SIG-M5 treated with dmso at 0.1 percent for 504 hours (cell line): ENCODE data around the gene ATF7IP2.
"Not testable (repeated sequence)": the region's sequence is repeated elsewhere in the genome, so short reads cannot be mapped to it uniquely, and the experiment has no call there.

ENCODE experiments used
- DNase-seq: peaks from one replicate; lab custom pipeline; 2025; ENCODE audit not compliant: unreplicated experiment; lab: John Stamatoyannopoulos, UW

ATF7IP2 gene

DNA sequence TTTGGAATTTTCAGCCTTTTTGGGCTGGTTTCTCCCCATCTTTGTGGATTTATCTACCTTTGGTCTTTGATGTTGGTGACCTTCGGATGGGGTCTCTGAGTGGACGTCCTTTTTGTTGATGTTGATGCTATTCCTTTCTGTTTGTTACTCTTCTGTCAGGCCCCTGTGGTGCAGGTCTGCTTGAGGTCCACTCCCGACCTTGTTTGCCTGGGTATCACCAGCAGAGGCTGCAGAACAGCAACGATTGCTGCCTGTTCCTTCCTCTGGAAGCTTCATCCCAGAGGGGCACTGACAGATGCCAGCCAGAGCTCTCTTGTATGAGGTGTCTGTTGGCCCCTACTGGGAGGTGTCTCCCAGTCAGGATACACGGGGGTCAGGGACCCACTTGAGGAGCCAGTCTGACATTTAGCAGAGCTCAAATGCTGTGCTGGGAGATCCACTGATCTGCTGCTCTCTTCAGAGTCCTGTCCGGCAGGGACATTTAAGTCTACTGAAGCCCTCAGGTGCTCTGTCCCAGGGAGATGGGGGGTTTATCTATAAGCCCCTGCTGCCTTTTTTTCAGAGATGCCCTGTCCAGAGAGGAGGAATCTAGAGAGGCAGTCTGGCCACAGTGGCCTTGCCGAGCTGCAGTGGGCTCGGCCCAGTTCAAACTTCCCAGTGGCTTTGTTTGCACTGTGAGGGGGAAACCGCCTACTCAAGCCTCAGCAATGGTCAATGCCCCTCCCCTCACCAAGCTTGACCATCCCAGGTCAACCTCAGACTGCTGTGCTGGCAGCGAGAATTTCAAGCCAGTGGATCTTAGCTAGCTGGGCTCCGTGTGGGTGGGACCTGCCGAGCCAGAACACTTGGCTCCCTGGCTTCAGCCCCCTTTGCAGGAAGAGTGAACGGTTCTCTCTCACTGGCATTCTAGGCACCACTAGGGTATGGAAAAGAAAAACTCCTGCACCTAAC lies 66.6 kb downstream of the ATF7IP2 start:
- not testable (repeated sequence) for DNase-seq

DNA sequence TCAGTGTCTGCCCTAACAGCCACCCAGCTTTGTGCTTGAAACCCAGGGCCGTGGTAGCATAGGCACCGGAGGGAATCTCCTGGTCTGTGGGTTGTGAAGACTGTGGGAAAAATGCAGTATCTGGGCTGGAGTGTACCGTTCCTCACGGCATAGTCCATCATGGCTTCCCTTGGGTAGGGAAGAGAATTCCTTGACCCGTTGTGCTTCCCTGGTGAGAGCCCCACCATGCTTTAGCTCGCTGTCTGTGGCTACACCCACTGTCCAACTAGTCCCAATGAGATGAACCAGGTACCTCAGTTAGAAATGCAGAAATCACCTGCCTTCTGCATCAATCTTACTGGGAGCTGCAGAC lies 67.3 kb downstream of the ATF7IP2 start:
- DNase-seq, result no peak

DNA sequence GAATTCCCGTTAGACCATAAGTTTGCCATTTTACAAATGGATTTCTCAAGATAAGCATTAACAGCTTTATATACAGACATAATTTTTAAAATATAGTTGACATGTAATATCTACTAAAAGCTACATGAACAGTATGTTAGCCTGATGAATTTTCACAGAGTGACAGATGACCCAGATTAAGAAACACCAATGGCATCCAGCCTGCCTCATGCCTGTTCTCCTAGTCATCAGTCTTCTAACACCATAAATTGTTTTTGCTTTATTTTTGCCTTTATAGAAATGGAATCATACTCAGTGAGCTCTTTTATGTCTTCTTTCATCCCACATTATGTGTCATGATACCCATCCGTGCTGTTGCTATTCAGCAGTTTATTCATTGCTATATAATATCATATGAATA lies 80.0 kb downstream of the ATF7IP2 start:
- DNase-seq, result no peak

DNA sequence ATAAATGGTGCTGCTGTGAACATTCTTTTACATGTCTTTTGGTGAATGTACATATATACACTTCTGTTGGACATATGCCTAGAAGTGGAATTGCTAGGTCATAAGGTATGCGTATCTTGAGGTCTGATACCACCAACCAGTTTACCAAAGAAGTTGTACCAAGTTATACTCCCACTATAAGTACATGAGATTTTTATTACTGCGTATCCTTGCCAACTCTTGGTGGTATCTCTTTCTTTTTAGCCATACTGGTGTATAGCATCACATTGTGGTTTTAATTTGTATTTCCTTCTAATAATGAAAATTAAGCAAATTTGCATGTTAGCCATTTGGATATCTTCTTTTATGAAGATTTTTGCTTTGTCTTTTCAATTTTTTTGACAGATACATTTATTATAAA lies 80.5 kb downstream of the ATF7IP2 start:
- DNase-seq, result no peak

DNA sequence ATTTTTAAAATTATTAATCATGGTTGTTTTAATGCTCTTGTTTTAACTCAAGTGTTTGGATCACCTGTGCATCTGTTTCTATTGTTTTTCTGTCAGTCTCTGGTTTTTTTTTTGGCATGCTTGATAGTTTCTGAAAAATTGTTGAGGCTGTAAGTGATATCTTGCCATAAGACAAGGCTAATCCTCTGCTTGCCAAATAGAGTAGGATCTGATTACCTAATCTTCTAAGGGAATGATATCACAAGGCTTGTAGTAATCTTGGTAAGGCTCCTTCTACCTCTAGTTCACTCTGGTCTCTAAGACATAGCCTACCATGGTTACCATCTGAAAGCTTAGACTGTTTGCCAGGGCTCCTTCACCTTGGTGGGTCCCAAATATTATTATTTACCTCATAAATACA lies 81.0 kb downstream of the ATF7IP2 start:
- DNase-seq, result no peak

DNA sequence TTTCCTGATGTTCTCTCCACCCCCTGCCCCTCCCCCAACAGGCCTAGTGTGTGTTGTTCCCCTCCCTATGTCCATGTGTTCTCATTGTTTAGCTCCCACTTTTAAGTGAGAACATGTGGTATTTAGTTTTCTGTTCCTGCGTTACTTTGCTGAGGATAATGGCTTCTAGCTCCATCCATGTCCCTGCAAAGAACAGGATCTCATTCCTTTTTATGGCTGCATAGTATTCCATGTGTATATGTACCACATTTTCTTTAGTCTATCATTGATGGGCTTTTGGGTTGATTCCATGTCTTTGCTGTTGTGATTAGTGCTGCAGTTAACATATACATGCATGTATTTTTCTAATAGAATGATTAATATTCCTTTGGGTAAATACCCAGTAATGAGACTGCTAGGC lies 90.8 kb downstream of the ATF7IP2 start:
- DNase-seq, result not testable (repeated sequence)

DNA sequence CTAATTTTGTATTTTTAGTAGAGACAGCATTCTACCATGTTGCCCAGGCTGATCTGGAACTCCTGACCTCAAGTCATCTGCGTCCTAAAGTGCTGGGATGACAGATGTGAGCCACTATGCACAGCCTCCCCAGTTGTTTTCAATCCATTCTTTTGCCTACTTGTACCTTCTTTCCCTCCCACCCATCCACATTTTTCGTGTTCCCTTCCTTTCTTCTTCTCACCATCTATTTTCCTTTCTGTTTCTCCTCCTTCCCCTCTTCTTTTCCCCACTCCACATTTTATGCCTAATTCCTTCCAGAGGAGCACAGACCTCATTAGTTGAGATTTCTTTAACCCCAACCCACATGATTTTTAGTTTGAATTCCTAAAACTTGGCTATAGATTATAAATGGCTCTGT lies 94.3 kb downstream of the ATF7IP2 start:
- no peak for DNase-seq

DNA sequence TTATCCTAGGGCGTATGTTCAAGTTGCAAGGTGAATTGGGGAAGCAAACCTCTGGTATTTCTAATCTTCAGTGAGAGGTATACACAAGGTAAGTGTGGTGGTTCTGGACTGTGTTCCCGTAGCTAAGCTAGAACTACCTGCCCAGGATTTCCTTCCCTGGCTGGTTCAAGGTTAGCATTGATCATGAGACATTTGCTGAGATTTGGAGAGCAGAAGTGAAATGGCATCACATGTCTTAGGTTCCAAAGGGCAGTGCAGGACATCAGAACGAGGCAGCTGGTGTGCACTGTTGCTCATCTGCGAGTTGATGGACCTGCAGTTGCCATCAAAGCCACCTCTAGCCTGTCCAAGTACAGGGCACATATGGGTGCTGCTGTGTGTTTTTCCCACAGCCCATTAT lies 99.3 kb downstream of the ATF7IP2 start:
- DNase-seq, result no peak

DNA sequence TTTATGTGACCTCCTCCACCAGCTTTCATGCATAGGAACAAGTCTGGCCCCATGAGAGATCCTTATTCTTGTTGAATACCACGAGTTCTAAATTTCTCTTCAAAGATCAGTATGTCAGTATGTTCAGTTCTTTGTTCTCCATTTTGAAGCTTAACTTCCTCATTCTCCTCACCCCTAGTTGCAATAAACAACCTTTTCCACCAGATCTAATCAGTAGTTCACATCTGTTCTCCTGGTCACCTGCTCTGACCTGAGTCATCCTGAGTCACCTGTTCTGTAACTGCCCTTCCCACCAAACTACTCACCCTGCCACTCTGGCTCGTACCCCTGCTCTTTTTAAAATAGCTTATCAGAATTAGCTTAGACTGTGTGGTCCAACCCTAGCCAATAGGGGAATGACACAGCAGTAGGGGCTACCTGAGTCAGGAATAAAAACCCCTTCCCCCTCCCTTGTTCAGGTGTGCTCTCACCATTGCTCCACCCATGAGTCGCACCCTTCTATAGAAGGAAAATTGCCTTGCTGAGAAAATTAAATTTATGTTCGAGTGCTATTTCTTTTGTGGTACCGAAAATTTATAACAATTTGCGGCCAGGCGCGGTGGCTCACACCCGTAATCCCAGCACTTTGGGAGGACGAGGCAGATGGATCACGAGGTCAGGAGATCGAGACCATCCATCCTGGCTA lies 100.0 kb downstream of the ATF7IP2 start:
- peak; percentile 68 for DNase-seq

DNA sequence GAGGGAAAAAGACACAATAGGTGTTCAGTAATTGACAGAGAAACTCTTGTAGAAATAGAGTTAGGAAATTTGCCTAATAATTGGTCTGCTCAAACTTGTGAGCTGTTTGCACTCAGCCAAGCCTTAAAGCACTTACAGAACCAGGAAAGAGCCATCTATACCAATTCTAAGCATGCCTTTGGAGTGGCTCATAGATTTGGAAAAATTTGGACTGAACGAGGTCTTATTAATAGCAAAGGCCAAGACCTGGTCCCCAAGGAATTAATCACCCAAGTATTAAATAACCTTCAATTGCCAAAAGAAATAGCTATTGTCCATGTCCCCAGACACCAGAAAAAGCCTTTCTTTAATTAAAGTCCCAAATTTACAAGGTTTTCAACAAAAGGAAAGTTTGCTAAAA lies 104.3 kb downstream of the ATF7IP2 start:
- DNase-seq, result no peak

DNA sequence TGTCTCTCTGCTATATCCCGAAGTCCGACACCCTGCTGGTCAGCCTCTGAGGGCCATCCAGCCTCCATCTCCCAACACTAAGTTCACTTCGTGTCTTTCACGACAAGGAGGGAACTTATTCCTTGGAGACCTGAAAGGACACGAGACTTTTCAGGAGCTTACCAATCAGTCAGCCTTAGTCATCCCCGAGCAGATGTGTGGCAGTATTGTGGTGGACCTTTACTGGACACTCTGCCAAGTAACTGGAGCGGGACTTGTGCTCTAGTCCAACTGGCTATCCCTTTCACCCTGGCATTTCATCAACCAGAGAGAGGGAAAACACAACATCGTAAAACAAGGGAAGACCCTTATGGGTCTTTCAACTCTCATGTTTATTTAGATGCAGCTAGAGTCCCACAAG lies 107.4 kb downstream of the ATF7IP2 start:
- DNase-seq, result no peak

DNA sequence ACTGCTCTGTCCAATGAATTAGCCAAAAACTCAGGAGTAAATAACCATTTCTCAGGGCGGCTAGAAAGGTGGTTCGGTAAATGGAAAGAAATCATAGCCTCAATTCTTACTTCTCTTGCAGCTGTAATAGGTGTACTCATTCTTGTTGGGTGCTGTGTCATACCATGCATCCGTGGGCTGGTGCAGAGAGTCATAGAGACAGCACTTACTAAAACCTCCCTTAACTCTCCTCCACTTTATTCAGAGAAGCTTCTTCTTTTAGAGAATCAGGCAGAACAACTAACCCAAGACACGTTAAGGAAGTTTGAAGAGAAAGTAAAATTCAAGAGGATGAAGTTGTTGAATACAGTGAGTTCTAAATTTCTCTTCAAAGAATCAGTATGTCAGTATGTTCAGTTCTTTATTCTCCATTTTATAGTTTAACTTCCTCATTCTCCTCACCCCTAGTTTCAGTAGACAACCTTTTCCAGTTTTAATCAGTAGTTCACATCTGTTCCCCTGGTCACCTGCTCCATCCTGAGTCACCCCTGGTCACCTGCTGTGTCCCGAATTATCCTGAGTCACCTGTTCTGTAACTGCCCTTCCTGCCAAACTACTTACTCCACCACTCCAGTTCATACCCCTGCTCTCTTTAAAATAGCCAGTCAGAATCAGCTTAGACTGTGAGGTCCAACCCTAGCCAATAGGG lies 108.6 kb downstream of the ATF7IP2 start:
- no peak for DNase-seq

DNA sequence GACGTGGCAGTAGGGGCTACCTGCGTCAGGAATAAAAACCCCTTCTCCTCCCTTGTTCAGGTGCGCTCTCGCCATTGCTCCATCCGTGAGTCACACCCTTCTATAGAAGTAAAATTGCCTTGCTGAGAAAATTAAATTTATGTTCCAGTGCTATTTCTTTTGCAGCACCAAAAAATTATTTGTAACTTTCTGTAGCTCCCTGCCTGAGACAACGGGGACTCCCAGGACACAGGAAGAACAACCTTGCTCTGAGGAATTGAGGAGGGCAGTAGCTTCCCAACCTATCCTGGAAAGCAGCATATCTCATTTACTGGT lies 109.1 kb downstream of the ATF7IP2 start:
- no peak for DNase-seq

DNA sequence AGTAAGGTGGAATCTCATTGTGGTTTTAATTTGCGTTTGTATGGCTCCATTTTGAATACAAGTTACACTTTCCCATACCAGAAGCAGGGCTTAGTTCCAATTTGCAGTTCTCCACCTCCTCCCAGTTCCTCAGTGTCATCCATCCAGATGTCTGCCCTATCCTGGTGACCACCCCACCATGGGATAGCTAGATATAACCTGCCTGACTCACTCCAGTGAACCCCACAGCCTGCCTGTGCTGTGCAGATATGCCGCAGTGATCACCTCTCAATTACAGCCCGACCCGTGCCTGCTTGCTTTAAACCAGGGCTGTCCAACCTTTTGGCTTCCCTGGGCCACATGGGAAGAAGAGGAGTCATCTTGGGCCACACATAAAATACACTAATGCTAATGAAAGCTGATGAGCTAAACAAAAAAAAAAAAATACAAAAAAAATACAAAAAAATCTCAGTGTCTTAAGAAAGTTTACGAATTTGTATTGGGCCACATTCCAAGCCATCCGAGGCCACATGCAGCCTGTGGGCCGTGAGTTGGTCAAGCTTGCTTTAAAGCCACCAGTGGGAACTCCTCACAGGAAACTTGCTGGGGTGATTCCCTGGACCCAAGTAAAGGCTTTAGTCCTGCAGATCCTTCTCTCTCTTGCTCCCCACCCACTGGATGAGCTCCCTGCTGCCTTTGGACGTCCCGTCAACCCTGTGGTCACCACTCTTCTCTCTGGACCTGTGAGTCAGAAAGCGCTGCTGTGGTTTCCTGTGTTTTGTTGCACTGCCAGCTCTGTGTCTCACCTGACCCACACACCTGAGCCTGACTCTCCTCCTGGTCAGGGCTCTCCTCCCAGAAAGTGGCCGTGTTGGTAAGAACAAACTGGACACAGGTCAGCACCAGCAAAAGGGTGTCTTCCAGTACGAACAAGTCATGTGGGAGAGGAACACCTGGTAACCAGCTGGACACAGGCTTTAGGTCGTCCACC lies 111.6 kb downstream of the ATF7IP2 start:
- no peak for DNase-seq

DNA sequence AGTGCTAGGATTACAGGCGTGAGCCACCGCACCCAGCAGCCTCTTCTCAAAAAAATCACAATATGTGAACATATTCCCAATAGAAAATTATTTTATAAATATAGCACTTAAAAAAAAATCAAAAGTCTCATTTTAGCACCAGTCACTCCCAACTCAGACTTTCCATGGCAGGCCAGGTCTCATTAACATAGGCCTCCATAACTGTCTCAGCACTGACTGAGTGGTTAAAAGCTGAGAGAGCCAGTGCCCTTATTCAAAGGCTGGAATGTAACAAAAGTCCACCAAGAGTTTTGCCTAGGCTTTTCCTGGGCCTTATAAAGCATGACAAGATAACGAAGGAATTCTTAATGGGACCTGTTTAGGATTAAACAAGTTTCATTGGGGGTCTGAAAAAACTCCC lies 114.7 kb downstream of the ATF7IP2 start:
- DNase-seq, result no peak

DNA sequence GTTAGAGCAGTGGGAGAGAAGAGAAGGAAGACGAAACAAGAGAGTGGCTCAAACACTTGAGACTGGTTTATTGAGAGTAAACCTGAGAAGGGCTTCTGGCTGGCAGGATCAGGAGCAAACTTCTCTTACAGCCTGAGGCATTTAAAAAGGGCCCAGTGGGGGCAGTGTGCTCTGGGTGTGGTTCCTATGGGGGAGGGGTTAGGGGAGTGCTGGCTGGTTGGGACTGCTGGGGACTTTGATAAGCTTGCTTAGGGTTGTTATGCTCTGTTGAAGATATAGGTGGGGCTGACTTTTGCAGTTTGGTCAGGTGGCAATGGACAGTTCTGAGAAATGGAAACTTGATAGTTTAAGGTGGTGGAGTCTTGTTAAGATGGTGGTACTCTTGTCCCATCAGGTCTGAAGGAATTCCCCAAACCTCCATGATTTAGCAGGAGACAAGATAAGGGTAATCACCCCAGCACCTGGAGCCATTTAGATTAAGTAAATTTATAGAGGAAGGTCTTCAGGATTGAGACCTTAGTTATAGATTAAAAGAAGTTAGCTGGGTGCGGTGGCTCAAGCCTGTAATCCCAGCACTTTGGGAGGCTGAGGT lies 115.3 kb downstream of the ATF7IP2 start:
- DNase-seq, result no peak

DNA sequence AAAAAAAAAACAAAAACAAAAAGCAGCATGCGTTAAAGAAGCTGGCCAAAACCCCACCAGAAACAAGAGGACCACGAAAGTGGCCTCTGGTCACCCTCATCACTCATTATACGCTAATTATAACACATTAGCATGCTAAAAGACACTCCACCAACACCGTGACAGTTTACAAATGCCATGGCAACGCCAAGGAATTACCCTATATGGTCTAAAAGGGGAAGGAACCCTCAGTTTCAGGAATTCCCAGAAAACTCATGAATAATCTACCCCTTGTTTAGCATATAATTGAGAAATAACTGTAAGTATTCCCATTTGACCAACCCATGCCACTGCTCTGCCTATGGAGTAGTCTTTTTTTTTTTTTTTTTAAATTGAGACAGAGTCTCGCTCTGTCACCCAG lies 116.9 kb downstream of the ATF7IP2 start:
- DNase-seq, result no peak

DNA sequence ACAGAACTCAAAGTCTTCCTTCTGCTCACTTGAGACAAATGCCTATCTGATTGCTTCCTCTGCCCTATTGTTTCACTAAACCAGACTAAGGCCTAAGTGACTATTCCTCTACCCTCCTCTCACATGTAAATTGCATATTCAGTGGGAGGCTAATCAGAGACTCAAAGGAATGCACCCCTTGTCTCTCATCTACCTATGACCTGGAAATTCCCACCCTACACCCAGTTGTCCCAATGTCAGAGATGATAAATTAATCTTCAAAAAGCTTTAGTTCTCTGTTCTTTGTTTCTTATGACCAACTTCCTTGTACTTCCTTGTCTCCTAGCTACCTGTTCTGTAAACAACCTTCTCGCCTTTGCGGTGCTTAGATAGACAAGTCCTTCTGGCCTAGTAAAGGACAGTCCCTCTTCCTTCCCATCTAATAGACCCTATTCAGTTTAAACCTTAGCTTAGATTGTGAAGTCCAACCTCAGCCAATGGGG lies 118.6 kb downstream of the ATF7IP2 start:
- no peak for DNase-seq

DNA sequence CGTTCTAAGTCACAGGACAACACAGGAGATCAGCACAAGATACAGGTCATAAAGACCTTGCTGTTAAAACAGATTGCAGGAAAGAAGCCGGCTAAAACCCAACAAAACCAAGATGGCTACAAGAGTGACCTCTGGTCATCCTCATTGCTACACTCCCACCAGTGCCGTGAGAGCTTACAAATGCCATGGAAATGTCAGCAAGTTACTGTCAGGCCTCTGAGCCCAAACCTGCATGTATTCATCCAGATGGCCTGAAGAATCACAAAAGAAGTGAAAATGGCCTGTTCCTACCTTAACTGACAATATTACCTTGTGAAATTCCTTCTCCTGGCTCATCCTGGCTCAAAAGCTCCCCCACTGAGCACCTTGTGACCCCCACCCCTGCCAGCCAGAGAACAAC lies 119.4 kb downstream of the ATF7IP2 start:
- not testable (repeated sequence) for DNase-seq

DNA sequence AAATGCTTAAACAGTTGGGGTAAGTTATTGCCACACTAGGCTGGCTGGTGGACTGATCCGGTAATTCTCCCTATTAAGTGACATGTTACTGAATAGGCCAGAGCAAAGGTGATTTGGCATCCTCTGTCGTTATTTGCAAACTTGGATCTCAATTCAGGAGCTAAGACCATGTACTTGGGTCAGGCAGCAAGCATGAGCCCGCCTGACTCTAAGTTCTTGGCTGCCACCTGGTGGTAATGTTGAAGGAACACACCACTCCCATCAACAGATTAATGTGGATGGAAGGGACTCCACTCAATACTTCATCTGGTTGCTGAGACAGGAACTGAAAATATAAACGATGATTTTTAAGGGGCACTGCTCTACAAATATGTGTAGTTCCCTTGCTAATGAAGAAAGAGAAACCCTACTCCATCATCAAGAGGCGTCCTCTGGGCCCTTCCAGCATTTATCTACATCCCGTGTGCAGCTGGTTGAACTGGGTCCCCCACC lies 123.7 kb downstream of the ATF7IP2 start:
- peak; percentile 76 for DNase-seq
